Neuronal stem cell (in vitro differentiated cells): Measurements from ENCODE around the gene ABLIM1.

Experiments used
- DNase-seq: peaks from one replicate; pipeline ENCODE4 v3.0.0-alpha.2; 2013; ENCODE audit warnings: low spot score
- H2AFZ ChIP-seq: one replicate; pipeline ENCODE4 v1.6.1; 2013; ENCODE audit warnings: mild to moderate bottlenecking, low read length, inconsistent platforms
- H2AK5ac ChIP-seq: 2 replicates; pipeline ENCODE4 v1.6.1; 2013; ENCODE audit warnings: low read depth, mild to moderate bottlenecking, inconsistent platforms, low read length, moderate library complexity, mixed read lengths
- H2BK120ac ChIP-seq: 2 replicates; pipeline ENCODE4 v1.6.1; 2013; ENCODE audit warnings: low read depth, mild to moderate bottlenecking, inconsistent platforms, low read length, moderate library complexity, mixed read lengths
- H2BK12ac ChIP-seq: one replicate; pipeline ENCODE4 v1.6.1; 2013; ENCODE audit warnings: low read length, inconsistent platforms
- H2BK15ac ChIP-seq: 2 replicates; pipeline ENCODE4 v1.6.1; 2013; ENCODE audit warnings: mild to moderate bottlenecking, low read length, inconsistent platforms, mixed read lengths
- H2BK5ac ChIP-seq: one replicate; pipeline ENCODE4 v1.6.1; 2013; ENCODE audit warnings: inconsistent platforms, mild to moderate bottlenecking, low read length, moderate library complexity
- H3K14ac ChIP-seq: one replicate; pipeline ENCODE4 v1.6.1; 2013; ENCODE audit warnings: low read length, inconsistent platforms
- H3K18ac ChIP-seq: 2 replicates; pipeline ENCODE4 v1.6.1; 2013; ENCODE audit warnings: low read length, inconsistent platforms
- H3K23ac ChIP-seq: 2 replicates; pipeline ENCODE4 v1.6.1; 2013; ENCODE audit warnings: low read depth, mild to moderate bottlenecking, mixed read lengths, low read length, inconsistent platforms; ENCODE audit not compliant: poor library complexity
- H3K27ac ChIP-seq: replicated peaks from 3 replicates; pipeline ENCODE4 v1.5.1; 2013; ENCODE audit warnings: low read length, inconsistent platforms
- H3K27me3 ChIP-seq, 3 experiments: 2 replicates each; pipeline ENCODE4 v1.6.1; 2013; ENCODE audit warnings: low read length in 3 of 3, mild to moderate bottlenecking in 2 of 3, inconsistent platforms in 1 of 3, low read depth in 1 of 3, mixed read lengths in 1 of 3, moderate library complexity in 1 of 3; ENCODE audit not compliant: control insufficient read depth in 3 of 3, insufficient read depth in 3 of 3
- H3K36me3 ChIP-seq, 2 donors: replicated peaks in 1 of 2; 2 replicates each; pipeline ENCODE4 v1.6.1; 2013; ENCODE audit warnings: low read length in 2 of 2; ENCODE audit not compliant: control insufficient read depth in 2 of 2, insufficient read depth in 2 of 2
- H3K4ac ChIP-seq: 2 replicates; pipeline ENCODE4 v1.6.1; 2013; ENCODE audit warnings: inconsistent platforms, mild to moderate bottlenecking, low read length, moderate library complexity
- H3K4me1 ChIP-seq, 2 donors: 1 replicate in 1 of 2; 2 replicates in 1 of 2; pipeline ENCODE4 v1.6.1; 2013; ENCODE audit warnings: low read length in 2 of 2, low read depth in 1 of 2; ENCODE audit not compliant: control insufficient read depth in 2 of 2, insufficient read depth in 1 of 2
- H3K4me2 ChIP-seq: one replicate; pipeline ENCODE4 v1.6.1; 2013; ENCODE audit warnings: mild to moderate bottlenecking, low read length, inconsistent platforms; ENCODE audit not compliant: insufficient read depth, poor library complexity, severe bottlenecking
- H3K4me3 ChIP-seq, 2 donors: 2 replicates each; pipeline ENCODE4 v1.5.1; 2013; ENCODE audit warnings: low read length in 2 of 2, mild to moderate bottlenecking in 2 of 2, inconsistent platforms in 1 of 2, moderate library complexity in 1 of 2
- H3K79me1 ChIP-seq: one replicate; pipeline ENCODE4 v1.6.1; 2013; ENCODE audit warnings: low read depth, mild to moderate bottlenecking, inconsistent platforms, low read length, moderate library complexity
- H3K9ac ChIP-seq: one replicate; pipeline ENCODE4 v1.6.1; 2013; ENCODE audit warnings: mild to moderate bottlenecking, low read depth, low read length, inconsistent platforms; ENCODE audit not compliant: poor library complexity
- H3K9me3 ChIP-seq, 2 donors: replicated peaks in 1 of 2; 2 replicates each; pipeline versions ENCODE3 to v1.6.1; 2013; ENCODE audit warnings: low read length in 2 of 2, mild to moderate bottlenecking in 2 of 2, inconsistent platforms in 1 of 2, low read depth in 1 of 2, mixed read lengths in 1 of 2, moderate library complexity in 1 of 2; ENCODE audit not compliant: control insufficient read depth in 2 of 2, insufficient read depth in 1 of 2
- H4K8ac ChIP-seq: one replicate; pipeline ENCODE4 v1.6.1; 2013; ENCODE audit warnings: low read depth, mild to moderate bottlenecking, inconsistent platforms, low read length, moderate library complexity
- H4K91ac ChIP-seq: one replicate; pipeline ENCODE4 v1.6.1; 2013; ENCODE audit warnings: low read length, low read depth, mild to moderate bottlenecking, inconsistent platforms; ENCODE audit not compliant: poor library complexity
- WGBS, 2 donors: extraction: QIAGEN DNeasy Blood & Tissue Kit; methylation state at CpG; one replicate each; pipeline ENCODE4 v1.1.7; 2013; ENCODE audit warnings: missing lambda C conversion rate in 2 of 2, mixed read lengths in 1 of 2; ENCODE audit not compliant: insufficient read length in 2 of 2, insufficient replicate concordance in 1 of 2; ENCODE audit errors: extremely low coverage in 2 of 2; 5-methylcytosine and 5-hydroxymethylcytosine counted together

ABLIM1 gene

DNA sequence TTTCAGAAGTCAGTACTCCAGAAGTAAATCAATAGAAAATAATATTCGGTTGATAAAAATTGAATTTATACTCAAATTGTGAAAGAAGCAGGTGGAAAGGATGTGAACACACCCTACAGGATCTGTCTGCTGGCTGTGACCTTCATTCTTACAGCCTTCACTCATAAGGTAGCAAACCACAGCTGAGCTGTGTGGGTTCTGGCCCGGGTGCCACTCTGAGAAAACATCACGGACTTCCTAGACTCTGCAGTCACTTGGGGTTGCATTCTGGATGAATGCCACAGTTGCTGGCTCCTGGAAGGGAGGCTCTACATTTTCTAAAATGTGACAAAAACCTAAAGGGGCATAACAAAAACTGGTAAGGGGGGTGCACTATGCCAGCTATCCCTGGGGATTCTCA, 36.0 kb upstream of the ABLIM1 start:
- Histone ChIP-seq H3K4me2 (no peak overlapping the region), H2BK12ac (no peak overlapping the region), H2BK15ac (no peak overlapping the region), H3K23ac (no peak overlapping the region), H4K8ac (no peak overlapping the region), H3K4me1 (peaks cover 1 to 3% of the 10 kb centered on the region in 2 donors), H3K79me1 (no peaks in the 10 kb centered on the region), H4K91ac (no peak overlapping the region), H3K18ac (no peak overlapping the region), H2BK120ac (no peak overlapping the region), H3K9me3 (no peaks in the 10 kb centered on the region), H2AFZ (no peak overlapping the region), H3K4me3 (no peak overlapping the region), H3K9ac (no peak overlapping the region), H2BK5ac (no peak overlapping the region), H3K27me3 (no peaks in the 10 kb centered on the region), H3K27ac (no peak overlapping the region), H3K36me3 (no peaks in the 10 kb centered on the region), H3K4ac (no peak overlapping the region), H2AK5ac (no peak overlapping the region), H3K14ac (no peak overlapping the region)
- no CpG with 5 or more reads among the region's 3 CpGs for WGBS, 2 donors
- no peak for DNase-seq

DNA sequence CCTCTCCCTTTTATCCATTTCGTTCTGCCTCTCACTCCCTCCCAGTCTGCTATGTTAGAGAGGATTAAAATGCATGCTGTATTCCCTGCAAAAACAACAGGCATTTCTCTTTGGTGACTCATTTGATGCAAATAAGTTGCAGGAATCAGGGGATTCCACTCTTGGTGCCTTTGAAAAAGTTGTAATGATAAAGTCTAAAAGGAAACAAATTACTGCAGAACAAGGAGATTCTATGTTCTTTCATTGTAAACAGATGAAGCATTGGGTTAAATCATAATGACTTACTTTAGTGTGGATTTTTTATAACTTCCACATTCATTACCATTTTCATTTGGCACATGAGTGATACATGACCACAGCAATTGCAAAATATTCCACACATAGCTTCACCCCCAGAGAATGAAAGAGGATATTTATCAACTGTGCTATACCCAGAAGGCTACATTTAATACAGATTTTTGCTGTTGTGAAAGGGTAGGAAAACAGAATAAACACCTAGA, 33.4 kb upstream of the ABLIM1 start:
- Histone ChIP-seq H3K79me1 (no peaks in the 10 kb centered on the region), H3K9me3 (no peaks in the 10 kb centered on the region), H2AFZ (no peak overlapping the region), H4K8ac (no peak overlapping the region), H2BK12ac (no peak overlapping the region), H3K23ac (no peak overlapping the region), H2BK5ac (no peak overlapping the region), H4K91ac (no peak overlapping the region), H3K4me1 (peaks cover 1 to 3% of the 10 kb centered on the region in 2 donors), H2BK15ac (no peak overlapping the region), H3K4me2 (no peak overlapping the region), H3K27me3 (no peaks in the 10 kb centered on the region), H3K18ac (no peak overlapping the region), H3K36me3 (no peaks in the 10 kb centered on the region), H2BK120ac (no peak overlapping the region), H3K14ac (no peak overlapping the region), H3K4ac (no peak overlapping the region), H3K27ac (no peak overlapping the region), H2AK5ac (no peak overlapping the region), H3K9ac (no peak overlapping the region), H3K4me3 (no peak overlapping the region)
- no CpG with 5 or more reads among the region's 1 CpG for WGBS, 2 donors
- DNase-seq: no peak

DNA sequence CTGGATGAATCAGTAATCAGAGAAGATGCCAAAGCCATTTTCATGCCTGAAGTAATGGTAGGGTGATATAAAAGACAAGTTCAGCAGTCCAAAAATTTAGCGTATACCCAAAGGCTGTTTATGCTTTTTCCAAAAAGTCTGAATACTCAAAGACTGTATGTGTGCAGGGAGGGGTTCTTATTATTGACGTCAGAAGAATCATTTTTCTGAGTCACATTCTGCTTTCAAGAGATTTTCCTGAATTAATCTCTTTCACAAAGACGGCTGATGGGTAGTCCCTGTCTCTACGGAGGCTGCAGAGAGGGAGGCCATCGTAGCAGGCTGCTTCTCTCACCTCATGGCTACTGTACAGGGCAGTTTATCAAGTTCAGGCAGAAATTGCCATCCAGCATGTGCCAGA, 30.7 kb upstream of the ABLIM1 start:
- Histone ChIP-seq H3K27ac (no peak overlapping the region), H2AK5ac (no peak overlapping the region)

DNA sequence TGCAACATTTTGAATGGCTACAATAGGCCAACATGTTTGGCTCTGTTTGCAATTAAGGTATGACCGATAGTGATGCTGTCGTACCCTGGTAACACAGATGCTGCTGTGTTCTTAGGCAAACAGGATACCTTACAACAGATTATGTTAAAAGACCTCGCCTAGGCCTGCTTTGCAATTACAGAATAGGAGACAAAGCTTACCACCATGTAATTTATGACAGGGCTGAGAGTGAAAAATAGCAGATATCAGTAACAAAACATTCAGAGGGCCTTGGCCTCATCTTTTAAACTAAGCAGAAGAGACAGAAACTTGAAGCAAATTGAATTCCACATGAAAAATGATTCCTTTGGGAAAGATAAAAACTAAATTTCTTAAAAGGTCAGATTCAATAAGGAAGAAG, 29.4 kb upstream of the ABLIM1 start:
- Histone ChIP-seq H3K4me1 (peaks cover 5 to 20% of the 10 kb centered on the region in 2 donors), H3K9ac (no peak overlapping the region), H2BK12ac (no peak overlapping the region), H3K4ac (no peak overlapping the region), H3K4me2 (no peak overlapping the region), H2AK5ac (no peak overlapping the region), H3K4me3 (no peak overlapping the region), H3K18ac (no peak overlapping the region), H2BK120ac (no peak overlapping the region), H3K79me1 (no peaks in the 10 kb centered on the region), H3K36me3 (no peaks in the 10 kb centered on the region), H3K27me3 (no peaks in the 10 kb centered on the region), H2AFZ (no peak overlapping the region), H2BK5ac (no peak overlapping the region), H4K8ac (no peak overlapping the region), H4K91ac (no peak overlapping the region), H3K9me3 (no peaks in the 10 kb centered on the region), H3K23ac (no peak overlapping the region), H3K27ac (no peak overlapping the region), H2BK15ac (no peak overlapping the region), H3K14ac (no peak overlapping the region)
- WGBS, 2 donors: no CpG with 5 or more reads among the region's 3 CpGs
- no peak for DNase-seq

More for the DNA sequence above, 30.7 kb upstream of the ABLIM1 start:
- Histone ChIP-seq H3K79me1 (no peaks in the 10 kb centered on the region), H3K4me1 (peaks cover 5 to 15% of the 10 kb centered on the region in 2 donors), H2BK15ac (no peak overlapping the region), H2BK12ac (no peak overlapping the region), H3K9ac (no peak overlapping the region), H3K36me3 (no peaks in the 10 kb centered on the region), H3K9me3 (no peaks in the 10 kb centered on the region), H3K4me2 (no peak overlapping the region), H4K8ac (no peak overlapping the region), H4K91ac (no peak overlapping the region), H3K4me3 (no peak overlapping the region), H3K4ac (no peak overlapping the region), H3K14ac (no peak overlapping the region), H3K23ac (no peak overlapping the region), H2BK5ac (no peak overlapping the region), H3K27me3 (no peaks in the 10 kb centered on the region), H3K18ac (no peak overlapping the region), H2AFZ (no peak overlapping the region), H2BK120ac (no peak overlapping the region)
- no CpG with 5 or more reads among the region's 5 CpGs for WGBS, 2 donors
- no peak for DNase-seq
